ENCODE results near the gene ZMYND12. TPM values are rescaled to one million over a fixed set of nuclear protein-coding genes. Genes with fewer than 3 reads are reported as not detected.
A peak's percentile ranks its signal among the peaks of the same experiment; 100 is the strongest.

ZMYND12 gene
- total RNA-seq, 2 experiments from 2014 or later, result 0.59 to 1.4 TPM

DNA sequence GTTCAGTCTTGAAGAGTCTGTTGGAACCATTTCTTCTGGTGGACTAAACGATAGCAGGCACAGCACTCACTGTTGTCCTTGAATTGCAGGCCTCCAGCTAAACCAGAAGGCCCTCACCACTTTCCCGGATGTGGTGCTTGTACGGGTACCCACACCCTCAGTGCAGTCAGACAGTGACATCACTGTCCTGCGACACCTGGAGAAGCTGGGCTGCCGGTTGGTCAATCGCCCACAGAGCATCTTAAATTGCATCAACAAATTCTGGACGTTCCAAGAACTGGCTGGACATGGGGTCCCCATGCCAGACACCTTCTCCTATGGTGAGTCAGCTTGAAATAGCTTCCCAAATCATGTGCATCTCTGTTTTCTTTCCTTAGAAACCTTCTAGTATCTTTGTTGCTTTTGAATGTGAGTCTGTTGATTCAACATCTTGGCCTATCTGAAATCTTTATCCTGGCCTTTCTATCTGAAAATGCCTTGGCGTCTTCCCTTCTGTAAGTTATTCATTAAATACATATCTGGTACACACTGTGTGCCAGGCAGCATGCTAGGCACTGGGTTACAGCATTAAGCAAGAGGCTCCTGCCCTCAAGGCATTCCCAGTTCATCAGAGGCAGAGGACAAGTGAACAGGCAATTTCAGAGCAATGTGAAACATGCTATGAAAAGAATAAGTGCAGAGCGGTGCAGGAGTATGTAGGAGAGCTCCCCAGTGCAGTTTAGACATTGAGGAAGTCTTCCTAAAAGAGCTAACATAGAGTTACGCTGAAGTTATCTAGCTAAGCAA lies 56.3 kb downstream of the ZMYND12 start:
- CTCF ChIA-PET, result no interaction called here

DNA sequence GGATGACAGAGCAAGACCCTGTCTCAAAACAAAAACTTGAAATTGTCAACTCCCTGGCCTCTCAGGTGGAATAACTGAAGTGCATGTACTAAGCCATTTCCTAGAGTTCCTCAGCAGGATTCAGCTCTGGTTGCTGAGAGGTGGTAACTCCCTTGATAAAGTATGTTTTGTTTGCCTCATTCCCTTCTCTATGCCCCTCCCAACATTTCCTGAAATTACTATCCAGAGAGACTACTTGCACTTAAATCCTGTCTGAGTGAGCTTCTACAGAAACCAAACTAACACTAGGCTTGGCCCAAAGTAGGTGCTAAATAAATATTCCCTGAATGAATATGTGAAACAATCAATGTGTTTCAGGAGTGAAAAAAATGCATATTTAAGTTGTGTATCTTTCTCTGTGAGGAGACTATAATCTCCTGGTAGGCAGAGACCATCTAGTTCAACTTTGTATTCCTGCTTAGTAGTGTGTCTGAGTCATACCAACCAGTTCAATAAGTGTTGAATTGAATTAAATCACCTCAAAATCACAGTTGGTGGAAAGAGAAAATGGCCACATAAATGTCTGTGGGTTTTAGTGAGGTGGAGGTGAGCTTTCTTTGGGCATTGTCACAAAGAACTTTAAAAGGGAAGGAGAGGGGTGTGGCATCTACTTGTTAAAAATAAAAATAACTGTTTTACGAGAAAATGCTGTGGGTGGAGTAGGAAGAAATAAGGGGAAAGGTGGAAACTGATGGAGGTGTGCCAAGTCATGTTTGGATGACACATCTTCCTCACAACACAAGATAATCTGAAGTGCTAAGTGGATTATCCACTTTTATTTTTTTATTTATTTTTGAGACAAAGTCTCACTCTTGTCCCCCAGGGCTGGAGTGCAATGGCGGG lies 62.6 kb downstream of the ZMYND12 start:
- Mint-ChIP-seq H3K4me1 (ENCODE audit: low read depth) (peaks cover 7% of the 10 kb centered on the region), H3K27ac (no peak overlapping the region), H3K9me3 (no peaks in the 10 kb centered on the region), H3K36me3 (ENCODE audit: low read depth) (no peaks in the 10 kb centered on the region), H3K27me3 (peaks cover 4% of the 10 kb centered on the region), H3K4me3 (no peak overlapping the region)
- TF ChIP-seq, protein P1, sequence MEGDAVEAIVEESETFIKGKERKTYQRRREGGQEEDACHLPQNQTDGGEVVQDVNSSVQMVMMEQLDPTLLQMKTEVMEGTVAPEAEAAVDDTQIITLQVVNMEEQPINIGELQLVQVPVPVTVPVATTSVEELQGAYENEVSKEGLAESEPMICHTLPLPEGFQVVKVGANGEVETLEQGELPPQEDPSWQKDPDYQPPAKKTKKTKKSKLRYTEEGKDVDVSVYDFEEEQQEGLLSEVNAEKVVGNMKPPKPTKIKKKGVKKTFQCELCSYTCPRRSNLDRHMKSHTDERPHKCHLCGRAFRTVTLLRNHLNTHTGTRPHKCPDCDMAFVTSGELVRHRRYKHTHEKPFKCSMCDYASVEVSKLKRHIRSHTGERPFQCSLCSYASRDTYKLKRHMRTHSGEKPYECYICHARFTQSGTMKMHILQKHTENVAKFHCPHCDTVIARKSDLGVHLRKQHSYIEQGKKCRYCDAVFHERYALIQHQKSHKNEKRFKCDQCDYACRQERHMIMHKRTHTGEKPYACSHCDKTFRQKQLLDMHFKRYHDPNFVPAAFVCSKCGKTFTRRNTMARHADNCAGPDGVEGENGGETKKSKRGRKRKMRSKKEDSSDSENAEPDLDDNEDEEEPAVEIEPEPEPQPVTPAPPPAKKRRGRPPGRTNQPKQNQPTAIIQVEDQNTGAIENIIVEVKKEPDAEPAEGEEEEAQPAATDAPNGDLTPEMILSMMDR (IDR thresholded peaks at IDR 0.05), result no peak
- intact Hi-C loops (cut with micrococcal nuclease), result no loop called here
- DNase-seq, result no peak
- ChIA-PET CTCF (interaction anchor here (1.3 kb wide), 1 partner anchor 23 kb away, joined by 3 read pairs; no protein-coding TSS in a partner anchor), POLR2A (no interaction called here)
- ATAC-seq, result peak; percentile 47

More for the DNA sequence above, 56.3 kb downstream of the ZMYND12 start:
- H3K4me3 Mint-ChIP-seq, result no peak overlapping the region
- no peaks in the 10 kb centered on the region for H3K36me3 Mint-ChIP-seq (ENCODE audit: low read depth)
- no peak for DNase-seq
- POLR2A ChIA-PET, result interaction anchor here (1.0 kb wide), 1 partner anchor 64 kb away, joined by 3 read pairs; the partner anchor contains the start of gene CCDC30
- H3K9me3 Mint-ChIP-seq, result no peaks in the 10 kb centered on the region
- H3K27me3 Mint-ChIP-seq, result peaks cover 4% of the 10 kb centered on the region
- H3K4me1 Mint-ChIP-seq (ENCODE audit: low read depth), result no peaks in the 10 kb centered on the region
- ATAC-seq, result no peak
- H3K27ac Mint-ChIP-seq, result no peak overlapping the region
- intact Hi-C loops (cut with micrococcal nuclease), result no loop called here
- TF ChIP-seq, protein P1 (IDR thresholded peaks at IDR 0.05), result no peak

DNA sequence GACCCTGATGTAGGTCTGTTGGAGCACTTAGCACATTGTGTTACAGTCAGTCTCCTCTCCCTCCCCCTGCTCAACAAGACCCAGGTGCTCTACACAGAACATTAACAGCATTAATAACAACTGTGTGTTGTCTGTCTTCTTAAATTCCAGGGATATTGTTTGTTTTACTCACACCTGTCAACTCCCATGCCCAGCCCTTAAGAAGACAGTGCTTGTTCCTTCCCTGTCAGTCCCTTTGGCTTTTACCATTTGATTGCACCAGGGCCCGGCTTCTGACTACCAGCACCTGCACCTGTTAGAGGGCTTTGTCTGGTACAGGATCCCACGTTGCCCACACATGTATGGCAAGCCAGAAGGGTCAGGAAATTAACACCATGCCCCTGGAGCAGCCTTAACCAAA lies 63.6 kb downstream of the ZMYND12 start:
- ChIA-PET CTCF (interaction anchor here (1.3 kb wide), 1 partner anchor 24 kb away, joined by 3 read pairs; no protein-coding TSS in a partner anchor), POLR2A (no interaction called here)
- intact Hi-C loops (cut with micrococcal nuclease), result no loop called here
- TF ChIP-seq, protein P1 (IDR thresholded peaks at IDR 0.05), result no peak
- Mint-ChIP-seq H3K9me3 (no peaks in the 10 kb centered on the region), H3K36me3 (ENCODE audit: low read depth) (no peaks in the 10 kb centered on the region), H3K4me3 (no peak overlapping the region), H3K27me3 (peaks cover 7% of the 10 kb centered on the region), H3K27ac (no peak overlapping the region), H3K4me1 (ENCODE audit: low read depth) (peaks cover 7% of the 10 kb centered on the region)
- DNase-seq (no peak), ATAC-seq (no peak)

DNA sequence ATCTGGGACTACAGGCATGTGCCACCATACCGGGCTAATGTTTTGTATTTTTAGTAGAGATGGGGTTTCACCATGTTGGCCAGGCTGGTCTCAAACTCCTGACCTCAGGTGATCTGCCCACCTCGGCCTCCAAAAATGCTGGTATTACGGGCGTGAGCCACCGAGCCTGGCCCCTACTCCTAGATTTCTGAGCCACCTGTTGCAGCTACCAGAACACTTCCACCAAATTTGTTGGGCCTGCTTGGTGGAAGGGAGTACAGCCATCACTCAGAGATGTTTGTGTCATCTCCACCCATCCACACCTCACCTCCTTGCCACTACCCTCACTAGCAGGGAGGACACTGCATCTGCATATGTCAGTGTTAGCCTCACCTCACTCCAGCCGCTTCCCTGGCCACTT lies 69.8 kb downstream of the ZMYND12 start:
- CTCF ChIA-PET, result interaction anchor here (0.7 kb wide), 1 partner anchor 15 kb away, joined by 3 read pairs; no protein-coding TSS in a partner anchor
- no peak for DNase-seq
- POLR2A ChIA-PET, result no interaction called here
- TF ChIP-seq, protein P1 (IDR thresholded peaks at IDR 0.05), result no peak
- ATAC-seq, result no peak
- Mint-ChIP-seq H3K4me1 (ENCODE audit: low read depth) (peaks cover 4% of the 10 kb centered on the region), H3K27me3 (peaks cover 29% of the 10 kb centered on the region), H3K9me3 (no peaks in the 10 kb centered on the region), H3K4me3 (no peak overlapping the region), H3K27ac (no peak overlapping the region), H3K36me3 (ENCODE audit: low read depth) (peaks cover 3% of the 10 kb centered on the region)
- intact Hi-C loops (cut with micrococcal nuclease), result no loop called here
